ENCODE data around the gene SLC39A11. TPM values are rescaled to one million over a fixed set of nuclear protein-coding genes. Genes with fewer than 3 reads are reported as not detected.

SLC39A11 gene
- total RNA-seq, 1 experiment from 2014 or later: 15.2 TPM

DNA sequence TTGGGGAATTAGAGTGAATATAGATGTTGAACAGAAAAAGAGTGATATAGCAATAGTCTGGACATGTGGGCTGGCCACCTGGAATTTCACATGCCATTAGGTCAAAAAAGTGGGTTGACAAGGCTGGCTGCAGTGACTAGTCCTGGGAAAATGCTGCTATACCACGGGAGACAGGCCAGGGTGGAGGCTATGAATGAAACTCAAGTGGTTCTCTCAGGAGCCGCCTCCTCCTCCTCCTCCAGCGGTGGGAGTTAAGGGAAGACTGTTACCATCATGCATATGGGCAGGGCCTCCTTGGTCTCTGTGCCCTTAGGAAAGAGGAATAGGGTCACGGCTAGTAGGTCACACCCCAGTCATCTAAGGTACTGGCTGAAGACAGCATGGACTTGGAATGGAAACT lies 448.0 kb downstream of the SLC39A11 start:
- Histone ChIP-seq H2BK20ac (ENCODE audit: low read depth, low read length, poor library complexity, severe bottlenecking) (no peak overlapping the region), H4K20me1 (ENCODE audit: control insufficient read depth, insufficient read depth, insufficient read length) (no peaks in the 10 kb centered on the region), H2BK120ac (ENCODE audit: low read depth, low read length, poor library complexity, severe bottlenecking) (no peak overlapping the region), H2AK5ac (ENCODE audit: insufficient read length, low read length) (no peak overlapping the region), H4K91ac (ENCODE audit: insufficient read length, low read depth, low read length) (no peak overlapping the region), H2AFZ (ENCODE audit: low read length) (no peak overlapping the region), H3K27me3 (ENCODE audit: insufficient read depth, low read length) (no peaks in the 10 kb centered on the region), H3K4me1 (ENCODE audit: insufficient read depth, low read length) (no peaks in the 10 kb centered on the region), H4K5ac (ENCODE audit: insufficient read length, low read depth, low read length) (no peak overlapping the region), H3K23me2 (ENCODE audit: insufficient read length, low read depth, low read length, poor library complexity, severe bottlenecking) (no peaks in the 10 kb centered on the region), H3K9ac (ENCODE audit: extremely low read depth, insufficient read length, low read length) (no peak overlapping the region), H3K4me2 (ENCODE audit: insufficient read depth, insufficient read length, low read length) (no peak overlapping the region), H3K9me3 (ENCODE audit: control insufficient read depth, low read depth, low read length) (no peaks in the 10 kb centered on the region), H2BK5ac (ENCODE audit: insufficient read length, low read length) (no peak overlapping the region), H3K23ac (ENCODE audit: insufficient read length, low read depth, low read length) (no peak overlapping the region), H3K14ac (ENCODE audit: insufficient read depth, low read length) (no peak overlapping the region), H3K4ac (ENCODE audit: low read depth, low read length) (no peak overlapping the region), H3K79me1 (ENCODE audit: insufficient read depth, low read depth, low read length, poor library complexity, severe bottlenecking) (no peaks in the 10 kb centered on the region), H3K56ac (ENCODE audit: insufficient read length, low read depth, low read length) (no peak overlapping the region), H3K79me2 (ENCODE audit: insufficient read depth, low read length) (no peaks in the 10 kb centered on the region), H2BK15ac (ENCODE audit: low read depth, low read length) (no peak overlapping the region), H3K27ac (ENCODE audit: insufficient read length, low read depth, low read length) (no peak overlapping the region), H3K18ac (ENCODE audit: insufficient read length, low read depth, low read length) (no peak overlapping the region), H3T11ph (ENCODE audit: low read length) (no peak overlapping the region), H4K8ac (replicated peaks; ENCODE audit: insufficient read length, low read depth, low read length) (no peak overlapping the region), H2BK12ac (ENCODE audit: insufficient read length, low read depth, low read length) (no peak overlapping the region)
- Mint-ChIP-seq H3K9me3 (no peaks in the 10 kb centered on the region), H3K27ac (no peak overlapping the region), H3K27me3 (ENCODE audit: low read depth) (peaks cover 1% of the 10 kb centered on the region), H3K4me1 (no peaks in the 10 kb centered on the region; a peak in 1 of 4 replicates), H3K36me3 (ENCODE audit: insufficient read depth in 1 of 3, low read depth in 3 of 3) (no peaks in the 10 kb centered on the region), H3K4me3 (no peak overlapping the region)
- no CpG with 5 or more reads among the region's 4 CpGs for whole genome bisulfite sequencing (ENCODE audit: extremely low coverage, insufficient read length, low lambda C conversion rate)
- no peak for DNase-seq
- TF ChIP-seq, protein P1, sequence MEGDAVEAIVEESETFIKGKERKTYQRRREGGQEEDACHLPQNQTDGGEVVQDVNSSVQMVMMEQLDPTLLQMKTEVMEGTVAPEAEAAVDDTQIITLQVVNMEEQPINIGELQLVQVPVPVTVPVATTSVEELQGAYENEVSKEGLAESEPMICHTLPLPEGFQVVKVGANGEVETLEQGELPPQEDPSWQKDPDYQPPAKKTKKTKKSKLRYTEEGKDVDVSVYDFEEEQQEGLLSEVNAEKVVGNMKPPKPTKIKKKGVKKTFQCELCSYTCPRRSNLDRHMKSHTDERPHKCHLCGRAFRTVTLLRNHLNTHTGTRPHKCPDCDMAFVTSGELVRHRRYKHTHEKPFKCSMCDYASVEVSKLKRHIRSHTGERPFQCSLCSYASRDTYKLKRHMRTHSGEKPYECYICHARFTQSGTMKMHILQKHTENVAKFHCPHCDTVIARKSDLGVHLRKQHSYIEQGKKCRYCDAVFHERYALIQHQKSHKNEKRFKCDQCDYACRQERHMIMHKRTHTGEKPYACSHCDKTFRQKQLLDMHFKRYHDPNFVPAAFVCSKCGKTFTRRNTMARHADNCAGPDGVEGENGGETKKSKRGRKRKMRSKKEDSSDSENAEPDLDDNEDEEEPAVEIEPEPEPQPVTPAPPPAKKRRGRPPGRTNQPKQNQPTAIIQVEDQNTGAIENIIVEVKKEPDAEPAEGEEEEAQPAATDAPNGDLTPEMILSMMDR (conservative IDR thresholded peaks at IDR 0.05): no peak
